Measurements from ENCODE around the gene GFAP.

GFAP gene

GRCh38 chr17:44906010-44906646 is 9.2 kb downstream of the GFAP start:
- TF ChIP-seq CTCF (conservative IDR thresholded peaks at IDR 0.05), result no peak
- no peak overlapping the region for H3K27ac ChIP-seq

GRCh38 chr17:44905006-44906000 is 10.0 kb downstream of the GFAP start:
- no peak for TF ChIP-seq CTCF (conservative IDR thresholded peaks at IDR 0.05)
- no peak overlapping the region for H3K27ac ChIP-seq

DNA sequence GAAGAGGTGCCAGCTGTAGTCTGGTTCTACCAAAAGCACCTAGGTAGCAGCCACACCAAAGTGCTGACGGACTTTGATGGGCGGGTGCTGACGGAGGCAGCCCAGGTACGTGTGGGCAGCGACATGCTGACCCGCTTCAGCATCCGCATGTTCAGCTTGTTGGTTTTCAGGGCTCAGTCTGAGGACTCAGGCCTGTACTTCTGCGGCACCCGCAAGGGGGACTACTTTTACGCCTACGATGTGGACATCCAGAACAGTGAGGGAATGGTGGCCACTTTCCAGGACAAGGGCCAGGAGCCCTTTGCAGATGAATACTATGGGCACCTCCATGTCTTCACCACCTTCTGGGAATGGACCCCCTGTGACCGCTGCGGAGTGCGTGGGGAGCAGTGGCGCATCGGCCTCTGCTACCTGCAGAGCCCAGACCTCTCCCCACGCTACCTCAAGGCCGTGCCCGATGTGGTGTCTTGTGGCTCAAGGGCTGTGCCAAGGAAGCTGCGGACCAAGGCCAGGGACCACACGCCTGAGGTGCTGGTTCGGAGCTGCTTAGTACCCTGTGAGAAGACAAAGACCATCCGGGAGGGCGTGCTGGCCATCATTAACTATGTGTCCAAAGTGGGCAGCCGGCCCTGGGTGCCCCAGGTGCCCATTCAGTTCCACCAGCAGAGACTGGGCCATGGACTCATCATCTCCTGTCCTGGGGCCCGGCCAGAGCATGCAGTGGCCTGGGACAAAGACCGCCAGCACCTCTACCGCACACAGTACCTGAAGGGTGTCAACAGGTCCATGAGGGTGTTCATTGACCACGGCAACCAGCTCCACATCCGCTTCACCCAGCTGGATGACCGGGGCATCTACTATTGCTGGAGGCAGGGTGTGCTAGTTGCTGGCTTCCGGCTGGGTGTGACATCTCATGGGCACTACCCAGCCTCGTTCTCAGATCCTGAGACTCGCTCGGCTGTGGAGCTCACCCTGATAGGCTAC is 11.0 kb downstream of the GFAP start:
- H3K27ac ChIP-seq, result no peak overlapping the region
- no peak for TF ChIP-seq CTCF (conservative IDR thresholded peaks at IDR 0.05)

DNA sequence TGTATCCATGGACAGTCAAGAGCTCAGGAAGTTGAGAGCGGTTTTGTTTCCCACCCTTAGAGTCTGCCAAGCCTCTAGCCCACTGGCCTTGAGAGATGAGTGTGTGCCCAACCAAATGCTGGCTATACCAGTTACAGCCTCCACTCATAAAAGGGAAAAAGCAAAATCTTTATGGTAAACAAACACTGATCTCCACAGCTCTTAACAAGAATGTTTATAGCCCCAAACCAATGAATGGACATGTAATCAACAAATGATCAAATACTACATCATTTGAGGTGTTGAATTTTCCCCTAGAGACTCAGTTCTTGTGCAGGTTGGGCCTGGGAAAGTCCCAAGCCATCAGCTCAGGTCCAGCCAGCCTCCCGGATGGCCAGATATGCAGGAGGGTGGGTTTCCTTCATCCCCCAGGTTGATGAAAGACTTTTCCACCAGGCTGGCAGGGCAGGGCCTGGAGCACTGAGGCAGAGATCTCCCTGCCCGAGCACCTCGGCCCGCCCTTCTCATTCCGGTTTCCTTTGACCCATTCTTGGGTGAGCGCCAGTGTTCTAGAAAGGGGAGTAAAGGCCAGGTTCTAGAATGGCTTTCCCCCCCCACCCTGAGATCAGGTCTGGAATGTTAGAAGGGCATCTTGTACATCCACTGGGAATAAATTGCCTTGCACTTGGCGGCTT is 12.2 kb downstream of the GFAP start:
- no peak overlapping the region for H3K27ac ChIP-seq
- no peak for TF ChIP-seq CTCF (conservative IDR thresholded peaks at IDR 0.05)

DNA sequence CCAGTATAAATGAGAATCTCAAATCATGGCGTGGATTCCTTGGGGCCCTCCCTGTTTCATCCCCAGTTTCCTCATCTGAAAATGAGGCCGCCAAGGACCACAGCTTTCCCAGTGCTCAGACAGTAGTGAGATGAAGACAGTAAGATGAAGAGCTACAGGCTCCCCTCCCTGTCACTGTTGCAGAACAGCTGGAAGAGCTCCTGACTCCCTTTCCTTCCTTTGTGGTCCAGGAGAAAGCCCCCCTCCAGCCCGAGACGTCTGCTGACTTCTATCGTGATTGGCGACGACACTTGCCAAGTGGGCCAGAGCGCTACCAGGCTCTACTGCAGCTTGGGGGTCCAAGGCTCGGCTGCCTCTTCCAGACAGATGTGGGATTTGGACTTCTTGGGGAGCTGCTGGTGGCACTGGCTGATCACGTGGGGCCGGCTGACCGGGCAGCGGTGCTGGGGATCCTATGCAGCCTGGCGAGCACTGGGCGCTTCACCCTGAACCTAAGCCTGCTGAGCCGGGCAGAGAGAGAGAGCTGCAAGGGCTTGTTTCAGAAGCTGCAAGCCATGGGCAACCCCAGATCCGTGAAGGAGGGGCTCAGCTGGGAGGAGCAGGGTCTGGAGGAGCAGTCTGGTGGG is 13.1 kb downstream of the GFAP start:
- no peak for TF ChIP-seq CTCF (conservative IDR thresholded peaks at IDR 0.05)
- H3K27ac ChIP-seq, result no peak overlapping the region

- TF ChIP-seq CTCF (conservative IDR thresholded peaks at IDR 0.05), result no peak
- no peak overlapping the region for H3K27ac ChIP-seq
These were observed 13.8 kb downstream of the GFAP start for GRCh38 chr17:44901411-44901921.
